ENCODE data around the gene NUMB.

DNA sequence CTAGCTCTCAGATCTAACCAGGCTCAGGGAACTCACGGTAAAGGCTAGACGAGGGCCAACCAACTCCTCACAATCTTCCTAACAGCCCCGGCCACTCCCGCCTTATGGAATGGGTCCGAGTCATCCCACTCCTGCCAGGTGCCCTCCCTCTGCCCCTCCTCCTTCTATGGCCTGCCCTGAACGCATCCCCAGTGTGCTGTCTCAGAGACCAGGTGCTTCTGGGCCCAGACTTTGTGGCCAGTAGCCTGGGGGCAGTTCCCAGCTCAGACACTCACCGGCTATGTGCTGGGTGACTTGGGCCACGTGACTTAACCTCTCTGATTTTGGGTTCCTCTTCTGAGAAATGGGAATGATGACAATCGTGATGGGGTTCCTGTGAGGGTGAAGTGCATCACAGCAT is 198.5 kb downstream of the NUMB start:
- TF ChIP-seq, protein P1, sequence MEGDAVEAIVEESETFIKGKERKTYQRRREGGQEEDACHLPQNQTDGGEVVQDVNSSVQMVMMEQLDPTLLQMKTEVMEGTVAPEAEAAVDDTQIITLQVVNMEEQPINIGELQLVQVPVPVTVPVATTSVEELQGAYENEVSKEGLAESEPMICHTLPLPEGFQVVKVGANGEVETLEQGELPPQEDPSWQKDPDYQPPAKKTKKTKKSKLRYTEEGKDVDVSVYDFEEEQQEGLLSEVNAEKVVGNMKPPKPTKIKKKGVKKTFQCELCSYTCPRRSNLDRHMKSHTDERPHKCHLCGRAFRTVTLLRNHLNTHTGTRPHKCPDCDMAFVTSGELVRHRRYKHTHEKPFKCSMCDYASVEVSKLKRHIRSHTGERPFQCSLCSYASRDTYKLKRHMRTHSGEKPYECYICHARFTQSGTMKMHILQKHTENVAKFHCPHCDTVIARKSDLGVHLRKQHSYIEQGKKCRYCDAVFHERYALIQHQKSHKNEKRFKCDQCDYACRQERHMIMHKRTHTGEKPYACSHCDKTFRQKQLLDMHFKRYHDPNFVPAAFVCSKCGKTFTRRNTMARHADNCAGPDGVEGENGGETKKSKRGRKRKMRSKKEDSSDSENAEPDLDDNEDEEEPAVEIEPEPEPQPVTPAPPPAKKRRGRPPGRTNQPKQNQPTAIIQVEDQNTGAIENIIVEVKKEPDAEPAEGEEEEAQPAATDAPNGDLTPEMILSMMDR (IDR thresholded peaks at IDR 0.05): no peak
- no peak for TF ChIP-seq PRRX2 (CRISPR knock-in tag; IDR thresholded peaks at IDR 0.05)
- TF ChIP-seq ARID4B (CRISPR knock-in tag; IDR thresholded peaks at IDR 0.05; ENCODE audit: borderline replicate concordance): no peak
- no peak for TF ChIP-seq ZNF263 (CRISPR knock-in tag; IDR thresholded peaks at IDR 0.05; ENCODE audit: low read depth)
- TF ChIP-seq ATF2 (CRISPR knock-in tag; IDR thresholded peaks at IDR 0.05; ENCODE audit: borderline replicate concordance, low read depth): no peak
- no peak for TF ChIP-seq SMAD3 (CRISPR knock-in tag; IDR thresholded peaks at IDR 0.05; ENCODE audit: borderline replicate concordance)
- TF ChIP-seq, protein P2, sequence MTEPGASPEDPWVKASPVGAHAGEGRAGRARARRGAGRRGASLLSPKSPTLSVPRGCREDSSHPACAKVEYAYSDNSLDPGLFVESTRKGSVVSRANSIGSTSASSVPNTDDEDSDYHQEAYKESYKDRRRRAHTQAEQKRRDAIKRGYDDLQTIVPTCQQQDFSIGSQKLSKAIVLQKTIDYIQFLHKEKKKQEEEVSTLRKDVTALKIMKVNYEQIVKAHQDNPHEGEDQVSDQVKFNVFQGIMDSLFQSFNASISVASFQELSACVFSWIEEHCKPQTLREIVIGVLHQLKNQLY (CRISPR knock-in tag; IDR thresholded peaks at IDR 0.05): no peak
- TF ChIP-seq, protein P3, sequence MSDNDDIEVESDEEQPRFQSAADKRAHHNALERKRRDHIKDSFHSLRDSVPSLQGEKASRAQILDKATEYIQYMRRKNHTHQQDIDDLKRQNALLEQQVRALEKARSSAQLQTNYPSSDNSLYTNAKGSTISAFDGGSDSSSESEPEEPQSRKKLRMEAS (CRISPR knock-in tag; IDR thresholded peaks at IDR 0.05): no peak
- TF ChIP-seq ZNF281 (CRISPR knock-in tag; IDR thresholded peaks at IDR 0.05): no peak
- TF ChIP-seq E2F1 (CRISPR knock-in tag; IDR thresholded peaks at IDR 0.05): no peak
- no peak for TF ChIP-seq NR2C2 (CRISPR knock-in tag; IDR thresholded peaks at IDR 0.05)
- TF ChIP-seq, protein P4, sequence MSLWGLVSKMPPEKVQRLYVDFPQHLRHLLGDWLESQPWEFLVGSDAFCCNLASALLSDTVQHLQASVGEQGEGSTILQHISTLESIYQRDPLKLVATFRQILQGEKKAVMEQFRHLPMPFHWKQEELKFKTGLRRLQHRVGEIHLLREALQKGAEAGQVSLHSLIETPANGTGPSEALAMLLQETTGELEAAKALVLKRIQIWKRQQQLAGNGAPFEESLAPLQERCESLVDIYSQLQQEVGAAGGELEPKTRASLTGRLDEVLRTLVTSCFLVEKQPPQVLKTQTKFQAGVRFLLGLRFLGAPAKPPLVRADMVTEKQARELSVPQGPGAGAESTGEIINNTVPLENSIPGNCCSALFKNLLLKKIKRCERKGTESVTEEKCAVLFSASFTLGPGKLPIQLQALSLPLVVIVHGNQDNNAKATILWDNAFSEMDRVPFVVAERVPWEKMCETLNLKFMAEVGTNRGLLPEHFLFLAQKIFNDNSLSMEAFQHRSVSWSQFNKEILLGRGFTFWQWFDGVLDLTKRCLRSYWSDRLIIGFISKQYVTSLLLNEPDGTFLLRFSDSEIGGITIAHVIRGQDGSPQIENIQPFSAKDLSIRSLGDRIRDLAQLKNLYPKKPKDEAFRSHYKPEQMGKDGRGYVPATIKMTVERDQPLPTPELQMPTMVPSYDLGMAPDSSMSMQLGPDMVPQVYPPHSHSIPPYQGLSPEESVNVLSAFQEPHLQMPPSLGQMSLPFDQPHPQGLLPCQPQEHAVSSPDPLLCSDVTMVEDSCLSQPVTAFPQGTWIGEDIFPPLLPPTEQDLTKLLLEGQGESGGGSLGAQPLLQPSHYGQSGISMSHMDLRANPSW (CRISPR knock-in tag; conservative IDR thresholded peaks at IDR 0.05; ENCODE audit: low read depth): no peak
- no peak for TF ChIP-seq CREM (CRISPR knock-in tag; IDR thresholded peaks at IDR 0.05)
- no peak for TF ChIP-seq MYBL2 (CRISPR knock-in tag; IDR thresholded peaks at IDR 0.05)

Data from WTC11 (cell line).